SK-N-SH treated with all-trans-retinoic acid at 6 μM for 48 hours (cell line): Measurements from ENCODE around the gene ARL5A.

ENCODE experiments used
- CREB5 ChIP-seq: fragments of 250-450 bp; sonication (Bioruptor Pico); IDR thresholded peaks from 2 replicates; pipeline ENCODE4 v1.5.1; 2020; ENCODE audit warnings: low read depth, mild to moderate bottlenecking, moderate library complexity
- ESRRG ChIP-seq: fragments of 250-450 bp; sonication (Bioruptor Pico); IDR thresholded peaks from 2 replicates; pipeline ENCODE4 v1.6.1; 2021; ENCODE audit warnings: mild to moderate bottlenecking
- PPARA ChIP-seq: fragments of 250-450 bp; sonication (Bioruptor Pico); IDR thresholded peaks from 2 replicates; pipeline ENCODE4 v1.5.0; 2020; ENCODE audit warnings: mild to moderate bottlenecking, borderline replicate concordance
- RARB ChIP-seq: fragments of 250-450 bp; sonication (Bioruptor Pico); IDR thresholded peaks from 2 replicates; pipeline ENCODE4 v1.8.0; 2021; ENCODE audit warnings: mild to moderate bottlenecking, moderate library complexity

- TF ChIP-seq CREB5 (CRISPR knock-in tag), result no peak
- no peak for TF ChIP-seq RARB (CRISPR knock-in tag)
- no peak for TF ChIP-seq PPARA (CRISPR knock-in tag)
- TF ChIP-seq ESRRG, result no peak
Measured at GRCh38 chr2:151790689-151791088, 37.5 kb downstream of the ARL5A start.
